HG03135 (cell line): ENCODE results near the gene LTBP2.

Experiments
- ATAC-seq: cut with Tn5 transposase; IDR thresholded peaks from one replicate; pipeline ENCODE4 v1.9.1; 2021; ENCODE audit warnings: mild to moderate bottlenecking, moderate library complexity; ENCODE audit not compliant: unreplicated experiment

Gene LTBP2

DNA sequence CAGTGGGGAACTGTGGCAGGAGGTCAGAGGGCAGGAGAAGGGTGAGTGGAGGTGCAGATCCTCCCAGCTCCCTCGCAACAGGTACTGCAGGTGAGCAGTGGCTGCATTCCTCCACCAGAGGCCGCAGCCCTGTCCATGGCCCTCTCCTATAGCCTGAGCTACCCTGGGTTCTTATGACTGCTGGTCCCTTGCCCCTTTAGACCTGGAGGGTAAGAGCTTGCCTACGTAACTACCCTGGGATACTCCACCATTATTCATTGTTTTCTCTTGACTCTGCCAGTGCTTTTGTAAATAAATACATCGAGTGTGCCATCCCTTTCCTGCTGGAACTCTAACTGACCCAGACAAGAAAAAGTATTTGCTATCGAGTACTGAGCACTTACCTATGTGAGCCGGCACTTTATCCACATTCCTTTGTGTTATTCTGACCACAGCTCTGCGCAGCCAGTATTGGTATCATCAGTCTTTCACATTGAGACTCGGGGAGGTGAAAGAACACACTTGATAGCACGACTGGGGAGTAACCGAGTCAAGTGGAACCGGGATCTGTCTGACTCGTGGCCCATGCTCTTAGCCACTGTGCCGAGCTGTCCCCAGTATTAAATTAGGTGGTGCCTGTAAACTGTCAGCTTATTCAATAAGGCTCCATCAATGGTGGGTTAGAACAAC is 38.5 kb downstream of the LTBP2 start:
- ATAC-seq, result no peak

GRCh38 chr14:74572726-74573301 is 39.2 kb downstream of the LTBP2 start:
- ATAC-seq, result no peak

DNA sequence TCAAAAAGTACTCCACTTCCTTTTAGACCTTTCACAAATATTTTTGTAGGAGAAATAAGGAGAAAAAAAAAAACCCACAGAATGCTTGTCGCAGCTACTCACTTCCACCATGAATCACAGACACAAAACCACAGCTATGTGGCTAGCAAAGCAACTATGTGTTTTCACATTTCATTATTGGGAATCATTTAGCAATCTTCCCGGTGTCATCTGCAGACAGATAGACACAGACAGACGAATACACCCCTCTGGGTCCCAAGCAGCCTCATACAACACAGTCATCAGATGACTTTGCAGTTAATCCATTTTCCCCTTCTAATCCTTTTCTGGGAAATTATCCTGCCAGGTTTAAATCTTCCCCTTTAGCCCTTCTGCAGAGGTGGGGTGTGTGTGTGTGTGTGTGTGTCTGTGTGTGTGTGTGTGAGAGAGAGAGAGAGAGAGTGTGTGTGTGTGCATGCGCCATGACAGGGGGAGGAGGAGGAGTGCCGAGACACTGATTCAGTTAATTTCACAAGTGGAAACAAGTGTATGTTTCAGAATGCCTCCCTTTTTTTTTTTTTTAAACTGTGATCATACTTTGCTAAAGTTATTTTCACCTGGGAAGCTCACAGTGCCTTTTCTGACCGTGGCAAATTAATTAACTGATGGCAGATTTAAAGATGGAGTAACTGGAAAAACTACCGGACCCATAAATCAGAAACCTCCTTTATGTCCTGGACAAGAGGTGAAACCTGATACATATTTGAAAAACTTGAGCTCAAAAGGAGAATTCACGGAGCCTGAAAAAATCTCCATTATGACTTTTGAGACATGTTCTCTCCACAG is 39.9 kb downstream of the LTBP2 start:
- ATAC-seq, result no peak

DNA sequence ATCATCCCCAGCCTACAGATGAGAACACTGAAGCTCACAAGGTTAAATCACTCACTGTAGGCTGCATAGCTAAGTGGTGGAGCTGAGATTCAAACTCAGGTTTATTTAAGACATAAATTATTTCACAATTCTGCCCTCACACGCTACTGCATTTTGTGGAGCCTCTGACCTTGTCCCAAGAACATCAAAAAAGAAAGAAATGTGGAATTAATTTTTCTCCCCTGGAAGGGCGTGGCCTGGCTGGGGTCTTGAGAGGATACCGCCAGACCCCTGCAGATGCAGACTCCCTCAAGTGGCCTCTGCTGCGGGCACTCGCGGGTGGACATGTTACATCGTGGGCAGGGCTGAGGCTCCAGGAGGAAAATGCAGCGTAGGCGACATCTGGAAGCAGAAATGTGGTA is 40.6 kb downstream of the LTBP2 start:
- no peak for ATAC-seq

GRCh38 chr14:74570696-74571095 is 41.3 kb downstream of the LTBP2 start:
- ATAC-seq, result no peak

DNA sequence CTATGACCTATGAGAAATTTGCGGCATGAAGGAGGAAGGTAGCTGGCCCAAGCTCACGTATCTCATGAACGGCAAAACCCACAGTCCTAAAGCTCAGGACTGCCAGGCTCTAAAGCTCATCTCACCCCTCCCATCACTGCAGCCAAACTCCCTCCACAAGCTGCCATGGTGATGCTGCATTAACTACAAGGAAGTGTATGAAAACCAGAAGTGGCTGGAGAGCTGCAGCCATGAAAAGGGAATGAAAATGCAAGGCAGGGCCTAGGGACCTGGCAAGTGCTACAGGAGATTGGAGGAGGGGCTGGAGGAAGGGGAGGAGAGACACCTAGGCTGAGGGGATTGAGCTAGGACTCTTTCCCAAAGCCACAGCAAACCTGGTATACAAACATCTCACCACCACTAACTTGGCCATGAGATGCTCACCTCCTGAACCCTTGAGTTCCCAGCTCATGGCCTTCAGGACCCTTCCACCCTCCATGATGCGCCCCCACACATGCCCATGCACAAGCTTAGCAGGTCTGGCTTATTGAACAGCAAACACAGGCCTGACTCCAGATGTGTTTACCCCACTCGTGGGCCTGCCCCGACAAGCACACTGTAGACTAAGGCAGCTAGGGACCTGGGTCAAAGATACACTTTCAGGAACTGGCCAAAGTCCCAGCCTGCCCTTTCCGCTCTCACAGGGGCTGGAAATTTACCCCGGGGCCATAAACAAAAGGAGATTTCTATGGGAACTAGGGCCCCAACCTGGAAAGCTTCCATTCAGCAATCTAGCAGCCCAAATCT is 42.0 kb downstream of the LTBP2 start:
- ATAC-seq, result no peak

DNA sequence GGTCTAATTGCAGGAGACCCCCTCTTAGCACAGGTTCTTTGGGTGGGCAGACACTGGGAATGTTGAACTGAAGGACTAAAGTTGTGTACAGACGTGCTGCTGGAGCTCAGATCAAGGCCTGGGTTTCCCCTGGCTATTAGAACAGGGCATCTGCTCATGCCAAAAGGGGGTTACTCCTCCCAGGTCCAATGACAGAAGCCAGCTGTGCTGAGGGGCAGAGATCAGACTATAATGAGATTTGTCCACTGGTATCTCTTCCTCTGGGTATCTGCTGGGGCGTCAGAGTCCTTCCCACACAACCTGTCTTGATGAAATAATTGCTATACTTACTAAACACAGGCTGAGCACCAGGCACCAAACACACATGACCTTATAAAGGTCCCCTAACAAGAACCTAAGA is 42.6 kb downstream of the LTBP2 start:
- ATAC-seq, result no peak

- no peak for ATAC-seq
Measured at GRCh38 chr14:74568911-74569310, 43.1 kb downstream of the LTBP2 start.

DNA sequence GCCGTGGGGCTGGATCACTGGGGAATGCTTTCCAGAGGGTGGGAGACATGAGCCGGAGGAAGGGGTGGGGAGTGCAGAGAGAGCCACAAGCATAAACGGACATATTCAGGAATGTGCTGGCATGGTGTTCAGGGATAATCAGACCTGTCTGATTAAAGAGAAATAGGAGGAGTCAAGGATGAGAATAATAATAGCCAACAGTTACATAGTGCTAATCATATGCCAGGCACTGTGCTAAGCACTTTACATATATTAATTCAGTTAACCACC is 43.7 kb downstream of the LTBP2 start:
- no peak for ATAC-seq

DNA sequence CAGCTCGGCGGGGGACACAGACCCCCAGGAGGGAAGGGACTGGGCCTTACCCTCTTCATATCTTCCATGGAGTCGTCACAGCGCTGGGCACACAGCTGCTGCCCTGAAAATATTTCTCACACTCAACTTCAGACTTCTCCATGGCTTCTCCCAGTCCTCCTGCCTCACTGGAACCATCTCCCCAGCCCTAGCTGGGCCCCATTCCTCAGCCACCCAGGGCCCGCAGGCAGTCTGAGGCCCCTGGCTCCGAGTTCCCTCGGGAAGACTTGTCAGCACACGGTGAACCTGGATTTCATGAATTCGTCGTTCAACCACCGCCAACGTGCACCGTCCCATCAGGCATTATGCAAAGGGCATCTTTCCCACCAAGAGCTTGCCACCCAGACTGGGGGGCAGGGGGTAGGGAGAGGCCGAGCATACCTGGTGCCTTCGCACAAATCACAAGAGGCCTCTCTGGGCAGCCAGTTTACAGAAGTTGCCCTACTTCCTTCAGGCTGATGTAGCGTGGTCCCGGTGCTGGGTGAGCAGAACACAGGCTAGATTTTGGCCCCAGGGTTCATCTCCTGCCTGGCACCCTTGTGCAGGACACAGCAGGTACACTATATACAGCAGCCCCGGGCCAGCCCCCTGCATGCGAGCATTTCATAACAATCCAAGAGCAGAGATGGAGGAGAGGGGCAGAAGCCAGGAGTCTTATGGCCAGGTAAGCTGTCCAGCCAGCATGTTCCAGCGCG is 44.2 kb downstream of the LTBP2 start:
- no peak for ATAC-seq

GRCh38 chr14:74567219-74567618 is 44.8 kb downstream of the LTBP2 start:
- no peak for ATAC-seq

GRCh38 chr14:74566174-74567141 is 45.6 kb downstream of the LTBP2 start:
- no peak for ATAC-seq

DNA sequence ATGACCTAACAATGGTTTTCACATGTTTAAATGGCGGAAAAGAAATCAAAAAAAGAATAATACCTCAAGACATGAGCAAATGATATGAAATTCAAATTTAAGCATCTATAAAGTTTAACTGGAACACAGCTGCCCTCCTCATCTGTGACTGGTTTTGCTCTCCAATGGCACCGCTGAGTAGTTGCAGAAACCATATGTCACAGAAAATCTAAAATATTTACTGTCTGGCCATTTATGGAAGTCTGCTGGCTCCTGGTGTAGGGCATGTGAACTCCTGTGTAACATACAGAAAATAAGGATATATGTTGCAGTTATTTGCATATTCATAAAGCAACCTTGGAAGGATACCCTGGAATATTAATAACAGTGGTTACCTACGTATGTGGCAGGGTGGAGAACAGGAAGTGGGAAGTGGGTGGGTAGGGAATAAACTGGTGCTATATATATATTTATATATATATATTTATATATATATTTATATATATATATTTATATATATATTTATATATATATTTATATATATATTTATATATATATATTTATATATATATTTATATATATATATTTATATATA is 48.4 kb downstream of the LTBP2 start:
- no peak for ATAC-seq

DNA sequence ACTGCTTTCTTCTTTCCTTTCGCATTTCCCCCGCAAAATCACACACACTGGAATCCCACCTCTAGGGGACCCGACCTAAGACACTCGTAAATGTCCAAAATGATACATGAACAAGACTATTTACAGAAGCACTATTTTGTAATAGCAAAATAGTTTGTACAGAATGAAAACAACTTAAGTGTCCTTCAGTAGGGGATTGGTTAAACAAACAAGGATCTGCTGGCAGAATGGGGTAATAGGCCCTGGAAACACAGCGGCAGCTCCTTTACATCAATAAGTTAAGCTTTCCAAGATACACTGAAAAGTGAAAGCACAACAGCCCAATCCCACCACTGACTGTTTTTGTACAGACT is 48.8 kb downstream of the LTBP2 start:
- ATAC-seq, result no peak

GRCh38 chr14:74562515-74563232 is 49.4 kb downstream of the LTBP2 start:
- ATAC-seq, result no peak

DNA sequence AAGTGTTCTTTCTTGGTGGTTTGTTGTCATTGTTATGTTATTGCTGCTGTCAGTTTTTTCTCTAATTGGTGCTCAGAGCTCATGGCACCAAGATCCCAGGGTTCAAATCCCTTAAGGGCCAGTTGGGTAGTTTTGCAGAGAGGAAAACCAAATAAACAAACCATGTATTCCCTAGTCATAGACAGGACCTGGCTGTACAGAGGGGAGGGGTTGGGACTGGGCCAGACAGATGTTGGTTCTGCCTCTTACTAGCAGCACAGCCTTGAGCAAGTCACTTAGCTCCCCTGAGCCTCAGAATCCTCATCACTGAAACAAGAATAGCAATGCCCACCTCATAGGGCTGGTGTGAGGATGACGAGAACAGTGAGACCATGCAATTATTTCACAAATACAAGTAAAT is 53.4 kb downstream of the LTBP2 start:
- ATAC-seq, result no peak

DNA sequence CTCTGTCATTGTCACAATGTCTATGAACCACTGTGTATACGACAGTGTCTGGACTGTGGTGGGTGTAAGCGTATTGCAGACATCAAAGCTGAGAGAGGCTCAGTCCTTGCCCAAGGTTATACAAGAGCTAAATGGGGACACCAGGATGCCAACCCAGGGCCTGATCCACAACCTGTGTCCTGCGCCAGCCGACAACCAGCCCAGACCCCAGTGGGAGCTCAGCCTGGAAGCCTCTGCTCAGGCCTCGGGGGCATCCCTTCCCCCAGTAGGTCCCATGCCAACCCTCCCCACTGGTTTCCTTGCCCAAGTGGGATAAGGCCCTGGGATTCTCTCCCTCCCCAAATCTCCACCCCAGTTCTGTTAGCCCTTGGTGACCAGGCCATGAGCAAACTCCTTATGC is 54.3 kb downstream of the LTBP2 start:
- ATAC-seq, result no peak

- ATAC-seq, result no peak
Measured at GRCh38 chr14:74555476-74556050, 56.5 kb downstream of the LTBP2 start.
